Esophagus mucosa (tissue), 1 donor: Measurements from ENCODE around the gene HHATL. TPM values are rescaled to one million over a fixed set of nuclear protein-coding genes. Genes with fewer than 3 reads are reported as not detected.
"Not testable (repeated sequence)": the region's sequence is repeated elsewhere in the genome, so short reads cannot be mapped to it uniquely, and the experiment has no call there.

Experiments used
- ATAC-seq: fragments of 200-7000 bp; cut with Tn5 transposase; one replicate; pipeline ENCODE4 v1.9.1; 2020
- total RNA-seq: library from RNA; stranded (reverse); gene quantifications from one replicate; pipeline ENCODE4 v1.2.4, GENCODE V29; 2023
- donor health status: DM: yes; HTN: yes; CAD: no.

HHATL gene
- total RNA-seq, 1 donor from 2014 or later: not detected

GRCh38 chr3:42733501-42734262, 31.1 kb upstream of the HHATL start:
- no peak for ATAC-seq

- ATAC-seq: no peak
Observed at GRCh38 chr3:42732829-42733459, 30.3 kb upstream of the HHATL start.

DNA sequence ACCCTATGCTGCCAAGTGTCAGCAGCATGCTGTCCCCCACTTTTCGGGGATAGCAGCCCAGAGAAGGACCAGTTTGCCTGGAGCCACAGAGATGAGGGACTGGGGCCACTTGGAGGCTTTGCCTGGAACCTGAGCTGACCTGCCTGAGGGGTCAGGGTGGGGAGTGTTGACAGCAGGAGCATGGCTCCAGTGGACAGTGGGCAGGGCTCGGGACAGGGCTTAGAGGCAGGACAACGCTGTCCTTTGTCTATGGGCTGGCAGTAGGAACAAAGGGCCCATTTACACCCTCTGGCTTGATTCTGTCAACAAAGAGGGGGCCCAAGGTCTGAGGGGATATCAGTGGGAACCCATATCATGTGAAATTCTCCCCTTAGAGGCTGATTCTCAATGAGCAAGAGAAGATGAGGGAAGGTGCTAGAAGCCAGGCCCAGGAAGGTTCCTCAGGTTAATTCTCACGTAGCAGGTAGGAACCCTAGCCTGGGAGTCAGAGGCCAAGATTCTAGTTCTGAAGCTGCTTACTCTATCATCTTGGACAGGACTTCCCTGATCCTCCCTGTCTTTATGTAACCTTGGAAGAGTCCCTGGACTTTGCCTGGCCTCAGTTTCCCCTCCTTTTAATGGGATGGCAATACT, 29.7 kb upstream of the HHATL start:
- ATAC-seq: no peak

- no peak for ATAC-seq
Observed at GRCh38 chr3:42731476-42732195, 29.0 kb upstream of the HHATL start.

GRCh38 chr3:42730706-42731420, 28.3 kb upstream of the HHATL start:
- no peak for ATAC-seq

DNA sequence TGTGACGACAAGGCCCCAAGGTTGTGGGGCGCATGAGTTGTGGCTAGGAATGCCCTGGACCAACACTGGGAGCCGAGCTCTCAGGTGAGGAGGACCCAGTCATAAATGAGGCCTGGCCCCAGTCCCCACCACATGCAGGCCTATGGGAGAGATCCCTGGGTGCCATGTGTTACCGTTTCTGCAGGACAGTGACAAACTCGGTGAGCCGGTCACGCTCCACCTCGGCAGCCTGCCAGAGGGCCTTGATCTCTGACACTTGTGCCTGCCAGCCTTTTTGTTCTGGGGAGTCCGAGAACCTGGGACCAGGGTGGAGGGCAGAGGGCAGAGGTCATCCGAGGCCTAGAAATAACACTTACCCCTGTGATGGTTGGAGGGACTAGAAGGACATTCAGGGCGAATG, 27.7 kb upstream of the HHATL start:
- no peak for ATAC-seq

DNA sequence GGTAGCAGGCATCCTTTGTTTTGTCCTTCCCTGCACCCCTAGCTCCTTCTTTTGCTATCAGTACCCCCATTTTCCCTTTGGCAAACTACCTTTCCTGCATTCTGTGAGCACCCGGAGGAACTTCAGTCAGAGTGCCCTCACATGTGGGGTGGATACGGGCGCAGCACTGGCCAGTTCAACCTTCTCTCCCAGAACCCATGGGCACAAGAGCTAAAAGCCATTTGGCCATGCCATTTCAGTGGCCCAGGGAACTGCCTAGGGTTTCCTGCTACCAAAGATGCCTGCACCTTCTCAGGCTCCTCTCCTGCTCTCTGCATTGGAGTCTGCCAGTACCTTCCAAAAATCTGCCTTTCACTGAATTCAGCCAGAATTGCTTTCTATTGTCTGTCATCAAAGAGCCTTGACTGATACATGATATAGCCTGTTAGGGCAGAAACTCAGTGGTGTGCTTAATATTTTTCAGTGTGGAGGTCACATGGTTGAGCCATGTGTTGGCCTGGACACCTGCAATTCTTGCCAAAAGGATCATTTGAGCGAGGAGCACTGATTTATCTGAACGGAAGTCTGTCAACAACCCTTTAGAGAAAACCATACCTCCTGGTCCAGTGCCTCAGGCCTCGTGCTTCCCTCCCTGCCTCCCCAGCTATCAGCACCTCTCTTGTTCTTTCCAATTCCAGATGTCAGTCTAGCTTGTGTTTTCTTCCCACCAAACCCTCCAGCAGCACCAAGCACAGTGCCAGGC, 27.0 kb upstream of the HHATL start:
- ATAC-seq: no peak

DNA sequence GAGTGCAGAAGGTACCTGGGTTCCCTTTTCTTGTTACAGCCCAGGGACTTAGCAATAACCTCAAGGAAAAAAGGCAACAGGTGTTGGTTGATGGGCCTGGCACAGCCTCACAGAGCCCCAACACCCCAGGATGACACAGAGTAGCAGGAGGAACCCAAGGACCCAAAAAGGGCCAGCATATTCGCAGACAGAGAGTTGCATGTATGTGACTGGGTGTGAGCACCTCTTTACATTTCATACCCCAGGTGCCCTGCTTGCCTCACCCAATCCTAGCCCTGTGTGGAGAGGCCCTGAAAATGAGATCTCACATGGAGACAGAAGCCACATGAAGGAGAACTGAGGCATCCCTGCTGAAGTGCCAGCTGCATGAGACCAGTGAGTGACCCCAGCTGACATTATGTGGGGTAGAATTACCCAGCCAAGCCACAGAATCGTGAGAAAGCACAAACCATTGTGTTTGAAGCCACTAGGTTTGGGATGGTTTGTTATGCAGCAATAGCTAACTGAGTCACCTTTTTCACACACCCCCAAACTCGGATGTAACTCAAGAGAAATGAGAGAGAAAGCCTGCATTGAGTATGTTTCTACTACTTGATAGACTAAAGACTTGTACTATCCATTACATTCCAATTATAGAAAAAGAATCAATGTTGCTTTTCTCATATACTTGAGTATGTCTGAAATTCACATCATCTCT, 26.2 kb upstream of the HHATL start:
- no peak for ATAC-seq

DNA sequence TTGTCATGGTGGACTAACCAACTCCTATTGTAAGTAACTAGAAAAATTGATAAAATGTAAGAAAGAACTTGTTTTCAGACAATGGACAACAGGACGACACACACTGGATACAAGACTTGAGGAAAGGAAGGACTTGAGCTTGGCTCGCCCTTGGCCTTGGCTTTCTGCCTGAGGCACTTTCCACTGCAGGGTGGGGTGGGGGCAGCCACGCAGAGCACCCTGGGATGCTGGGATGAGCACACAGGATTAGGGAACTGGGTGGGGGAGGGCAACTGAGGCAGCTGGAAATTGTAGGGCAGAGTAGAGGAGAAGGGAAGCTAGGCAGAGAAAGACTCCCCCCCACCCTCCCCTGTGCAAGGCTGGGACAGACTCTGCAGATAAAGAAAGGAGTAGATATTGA, 25.5 kb upstream of the HHATL start:
- ATAC-seq: no peak

DNA sequence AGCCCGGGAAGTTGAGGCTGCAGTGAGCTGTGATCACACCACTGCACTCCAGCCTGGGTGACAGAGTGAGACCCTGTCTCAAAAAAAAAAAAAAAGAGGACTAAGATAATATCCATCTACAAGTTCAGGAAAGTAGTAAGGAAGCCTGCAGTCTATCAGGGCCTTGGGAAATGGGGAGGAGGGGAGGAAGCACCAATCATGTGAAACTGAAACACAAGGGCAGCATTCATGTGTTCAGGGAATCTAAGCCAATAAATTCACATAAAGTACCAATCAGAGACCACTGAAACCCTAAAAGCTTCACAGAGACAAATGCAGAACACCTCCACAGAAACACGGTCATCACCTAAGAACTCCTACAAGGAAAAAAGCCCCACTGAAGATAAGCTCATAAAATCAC, 22.9 kb upstream of the HHATL start:
- ATAC-seq: no peak

DNA sequence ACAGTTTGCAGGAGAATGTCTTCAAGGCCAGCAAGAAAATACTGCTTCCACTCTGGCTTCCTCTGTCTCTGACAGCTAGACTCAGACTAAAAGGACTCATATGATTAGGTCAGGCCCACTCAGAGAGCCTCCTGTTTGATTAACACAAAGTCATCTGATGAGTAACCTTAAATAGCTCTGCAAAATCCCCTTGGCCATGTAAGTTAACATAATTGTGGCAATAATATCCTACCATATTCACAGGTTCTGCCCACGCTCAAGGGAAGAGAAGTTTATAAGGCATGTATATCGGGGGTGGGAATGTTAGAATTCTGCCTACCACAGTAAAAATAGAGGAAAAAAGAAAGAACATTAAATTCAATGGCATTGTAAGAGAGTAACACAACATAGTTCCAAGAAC, 20.6 kb upstream of the HHATL start:
- ATAC-seq: no peak

GRCh38 chr3:42722442-42722841, 19.8 kb upstream of the HHATL start:
- ATAC-seq: not testable (repeated sequence)

- ATAC-seq: no peak
Observed at GRCh38 chr3:42721690-42722089, 19.1 kb upstream of the HHATL start.

DNA sequence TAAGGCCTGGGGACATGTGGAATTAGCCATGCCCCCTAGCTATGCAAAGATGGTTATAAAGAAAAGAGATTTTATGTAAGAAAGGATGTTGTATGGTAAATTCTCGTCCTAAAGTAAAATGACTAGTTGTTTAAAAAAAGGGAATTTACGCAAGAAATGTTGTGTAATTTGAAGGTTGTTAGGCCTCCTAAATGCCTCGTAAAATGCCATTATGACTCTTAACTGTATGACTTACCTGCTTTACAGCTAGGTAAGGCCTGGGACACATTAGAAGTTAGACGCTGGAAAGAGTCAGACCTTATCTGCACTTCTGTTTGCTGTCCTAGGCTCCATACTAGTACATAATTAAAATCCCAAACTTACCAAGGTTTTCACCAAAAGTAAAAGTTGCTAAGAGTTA, 17.5 kb upstream of the HHATL start:
- no peak for ATAC-seq

DNA sequence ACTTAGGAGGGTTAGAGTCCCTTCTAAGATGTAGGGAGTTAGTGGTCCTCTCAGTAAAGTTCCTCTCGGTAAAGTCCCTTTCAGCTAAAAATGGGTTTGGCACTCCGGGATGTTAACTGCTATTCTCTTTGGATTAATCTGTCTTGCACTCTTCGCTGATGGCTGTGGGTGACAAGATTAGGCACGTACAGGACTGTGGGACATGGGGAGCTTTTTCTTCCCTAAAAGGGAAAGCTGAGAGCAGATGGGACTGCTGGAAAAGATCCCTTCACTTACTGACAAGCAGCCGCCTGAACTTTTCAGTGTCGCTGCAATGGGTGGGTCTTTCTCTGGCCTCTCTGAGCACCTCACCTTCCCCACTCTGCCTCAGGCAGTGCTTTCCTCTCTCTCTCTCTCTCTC, 16.4 kb upstream of the HHATL start:
- ATAC-seq: no peak

- ATAC-seq: no peak
Observed at GRCh38 chr3:42718338-42718737, 15.7 kb upstream of the HHATL start.

GRCh38 chr3:42717306-42717705, 14.7 kb upstream of the HHATL start:
- ATAC-seq: no peak

DNA sequence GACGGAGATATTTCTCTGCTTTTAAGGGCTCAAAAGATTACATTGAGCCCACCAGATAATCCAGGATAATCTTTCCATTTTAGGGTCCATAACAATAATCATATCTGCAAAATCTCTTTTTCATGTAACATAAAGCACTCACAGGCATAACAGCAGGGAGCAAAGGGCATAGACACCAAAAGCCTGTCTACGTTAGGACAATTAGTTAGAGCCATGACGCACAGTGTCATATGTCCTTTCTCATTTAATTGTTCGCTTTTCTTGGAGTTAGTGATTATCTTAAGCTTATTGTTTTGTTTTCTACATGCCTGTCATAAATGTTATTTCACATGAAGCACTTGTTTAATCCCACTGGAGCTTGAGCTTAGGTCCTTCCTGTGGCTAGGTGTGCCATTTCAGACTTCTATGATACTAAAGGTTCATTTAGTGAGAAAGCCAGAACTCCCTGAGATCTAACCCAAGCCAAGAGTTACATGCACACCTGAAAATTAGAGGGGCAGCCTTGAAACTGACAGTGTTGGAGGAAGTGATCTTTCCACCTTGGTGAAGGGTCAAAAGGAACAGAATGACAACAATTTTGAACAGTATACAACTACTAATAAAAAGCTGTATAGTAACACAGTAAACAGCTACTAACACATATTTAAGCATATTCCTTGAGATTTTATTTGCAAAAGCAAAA, 11.7 kb upstream of the HHATL start:
- no peak for ATAC-seq

- ATAC-seq: no peak
Observed at GRCh38 chr3:42713747-42714146, 11.1 kb upstream of the HHATL start.

DNA sequence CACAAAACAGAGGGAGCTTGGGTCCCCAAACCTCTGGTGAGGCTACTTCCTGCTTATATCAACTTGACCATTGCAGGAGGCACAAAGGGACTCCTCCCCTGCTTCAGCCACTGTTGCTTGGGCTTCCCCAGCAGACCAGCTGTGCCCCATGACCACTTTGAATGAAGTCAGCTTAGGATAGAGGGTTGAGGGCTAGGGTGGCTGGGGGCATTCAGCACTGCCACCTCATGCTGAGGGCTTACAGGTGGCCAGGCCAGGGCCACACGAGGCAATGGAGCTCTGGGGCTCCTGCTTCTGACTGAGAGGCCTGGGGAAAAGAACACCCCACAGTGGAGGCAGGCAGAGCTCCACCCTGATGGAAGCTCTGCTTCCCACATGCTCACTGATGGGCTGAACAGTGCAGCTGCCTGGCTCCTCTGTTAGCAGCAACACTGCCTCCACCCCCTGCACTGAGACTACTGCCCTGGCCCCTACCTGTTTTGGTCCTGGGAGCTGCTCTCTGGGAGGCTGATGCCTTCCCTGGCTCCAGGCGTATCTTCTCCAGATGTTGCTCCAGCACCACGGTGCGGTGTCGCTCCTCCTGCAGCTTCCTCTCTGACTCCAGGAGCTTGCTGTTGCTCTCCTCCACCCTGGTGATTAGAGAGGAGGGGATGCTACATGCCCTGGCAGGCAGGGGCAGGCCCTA, 10.2 kb upstream of the HHATL start:
- ATAC-seq: no peak
